ENCODE data around the gene ZNF789.
"Not testable (repeated sequence)": the region's sequence is repeated elsewhere in the genome, so short reads cannot be mapped to it uniquely, and the experiment has no call there.

ZNF789 gene

DNA sequence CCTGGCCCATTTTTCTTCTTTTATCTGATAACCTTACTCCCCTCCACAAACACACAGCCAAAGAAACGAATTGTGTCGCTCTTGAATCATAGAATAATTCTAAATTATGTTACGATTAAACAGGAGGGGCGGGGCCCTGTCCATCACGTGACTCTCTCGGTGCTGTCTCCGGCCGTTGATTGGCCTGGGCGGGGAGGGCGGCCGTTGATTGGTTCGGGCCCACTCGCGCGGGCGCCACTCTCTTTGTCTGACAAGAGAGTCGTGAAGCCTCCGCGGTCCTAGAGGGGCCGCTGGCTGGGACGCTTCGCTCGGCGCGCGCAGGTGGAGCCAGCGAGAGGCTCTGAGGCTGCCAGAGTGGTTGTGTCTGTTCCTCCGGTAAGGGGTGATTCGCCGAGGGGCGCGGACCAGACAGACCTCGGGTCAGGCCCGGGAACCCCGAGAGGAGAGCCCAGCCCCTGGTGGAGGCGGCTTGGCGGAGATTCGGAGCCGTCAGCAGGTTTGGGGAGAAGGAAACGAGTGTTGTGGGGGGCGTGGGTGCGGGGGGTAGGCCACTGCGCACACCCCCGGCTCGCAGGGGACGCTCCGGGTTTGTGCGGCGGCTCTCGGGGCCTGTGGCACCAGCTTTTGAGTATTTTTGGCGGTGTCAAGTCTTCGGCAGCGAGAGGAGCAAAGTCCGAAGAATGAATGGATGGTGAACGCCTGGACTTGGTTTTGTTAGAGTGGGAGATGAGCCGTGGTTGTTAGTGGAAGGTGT, at the start of gene ZNF789:
TSS of gene ZNF789 (plus strand) at position 330 of the 754 bp plus-strand sequence. CDS start 3,567 bp downstream, outside the sequence.
- DNase-seq (ENCODE audit: low read depth, low spot score), result peak; percentile 98
- H3K4me3 ChIP-seq (ENCODE audit: low read depth, low read length), result peak within 1 kb of the TSS; percentile 91
- in situ Hi-C loops (cut with HindIII; ENCODE audit: low sequenced_read_pairs), result no loop called here
- TF ChIP-seq, protein P1, sequence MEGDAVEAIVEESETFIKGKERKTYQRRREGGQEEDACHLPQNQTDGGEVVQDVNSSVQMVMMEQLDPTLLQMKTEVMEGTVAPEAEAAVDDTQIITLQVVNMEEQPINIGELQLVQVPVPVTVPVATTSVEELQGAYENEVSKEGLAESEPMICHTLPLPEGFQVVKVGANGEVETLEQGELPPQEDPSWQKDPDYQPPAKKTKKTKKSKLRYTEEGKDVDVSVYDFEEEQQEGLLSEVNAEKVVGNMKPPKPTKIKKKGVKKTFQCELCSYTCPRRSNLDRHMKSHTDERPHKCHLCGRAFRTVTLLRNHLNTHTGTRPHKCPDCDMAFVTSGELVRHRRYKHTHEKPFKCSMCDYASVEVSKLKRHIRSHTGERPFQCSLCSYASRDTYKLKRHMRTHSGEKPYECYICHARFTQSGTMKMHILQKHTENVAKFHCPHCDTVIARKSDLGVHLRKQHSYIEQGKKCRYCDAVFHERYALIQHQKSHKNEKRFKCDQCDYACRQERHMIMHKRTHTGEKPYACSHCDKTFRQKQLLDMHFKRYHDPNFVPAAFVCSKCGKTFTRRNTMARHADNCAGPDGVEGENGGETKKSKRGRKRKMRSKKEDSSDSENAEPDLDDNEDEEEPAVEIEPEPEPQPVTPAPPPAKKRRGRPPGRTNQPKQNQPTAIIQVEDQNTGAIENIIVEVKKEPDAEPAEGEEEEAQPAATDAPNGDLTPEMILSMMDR (IDR thresholded peaks at IDR 0.05; ENCODE audit: low read depth, low read length), result no peak

DNA sequence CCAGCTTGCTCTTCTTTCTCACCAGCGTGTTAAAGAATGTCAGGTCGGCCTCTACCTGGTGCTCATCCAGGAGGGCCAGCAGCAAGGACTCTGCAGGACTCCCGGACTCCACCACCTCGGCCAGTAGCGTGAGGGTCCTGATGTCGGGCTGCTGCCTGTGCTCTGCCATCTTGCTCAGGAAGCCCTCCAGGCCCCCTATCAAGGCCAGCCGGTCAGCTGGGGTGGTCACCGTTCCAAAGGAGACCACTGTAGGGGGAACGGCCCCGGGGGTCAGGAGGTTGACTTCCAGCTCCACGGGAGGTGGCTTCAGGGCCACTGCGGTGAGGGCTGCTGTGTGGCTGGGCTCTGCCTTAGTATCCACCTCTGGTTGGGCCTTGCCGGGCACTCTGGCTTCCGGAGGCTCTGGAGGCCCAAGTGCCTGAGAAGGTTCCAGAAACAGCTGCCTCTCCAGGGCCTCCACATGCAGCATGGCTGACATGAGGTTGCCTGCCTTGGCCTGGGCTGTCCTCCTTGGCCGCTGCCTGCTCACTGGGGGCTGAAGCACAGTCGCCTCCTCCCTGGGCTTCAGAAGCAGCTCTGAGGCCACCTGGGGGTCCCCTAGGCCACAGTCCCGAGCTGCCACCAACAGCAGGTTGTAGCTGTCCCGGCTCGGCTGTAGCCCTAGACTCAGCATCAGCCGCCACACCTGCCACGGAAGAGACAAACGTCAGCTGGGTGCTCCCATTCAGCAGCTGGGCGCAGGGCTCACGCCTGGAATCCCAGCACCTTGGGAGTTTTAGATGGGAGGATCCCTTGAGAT, 47.6 kb upstream of the ZNF789 start:
- in situ Hi-C loops (cut with HindIII; ENCODE audit: low sequenced_read_pairs), result no loop called here
- no peak overlapping the region for H3K4me3 ChIP-seq (ENCODE audit: low read depth, low read length)
- TF ChIP-seq, protein P1 (IDR thresholded peaks at IDR 0.05; ENCODE audit: low read depth, low read length), result no peak
- DNase-seq (ENCODE audit: low read depth, low spot score), result no peak

DNA sequence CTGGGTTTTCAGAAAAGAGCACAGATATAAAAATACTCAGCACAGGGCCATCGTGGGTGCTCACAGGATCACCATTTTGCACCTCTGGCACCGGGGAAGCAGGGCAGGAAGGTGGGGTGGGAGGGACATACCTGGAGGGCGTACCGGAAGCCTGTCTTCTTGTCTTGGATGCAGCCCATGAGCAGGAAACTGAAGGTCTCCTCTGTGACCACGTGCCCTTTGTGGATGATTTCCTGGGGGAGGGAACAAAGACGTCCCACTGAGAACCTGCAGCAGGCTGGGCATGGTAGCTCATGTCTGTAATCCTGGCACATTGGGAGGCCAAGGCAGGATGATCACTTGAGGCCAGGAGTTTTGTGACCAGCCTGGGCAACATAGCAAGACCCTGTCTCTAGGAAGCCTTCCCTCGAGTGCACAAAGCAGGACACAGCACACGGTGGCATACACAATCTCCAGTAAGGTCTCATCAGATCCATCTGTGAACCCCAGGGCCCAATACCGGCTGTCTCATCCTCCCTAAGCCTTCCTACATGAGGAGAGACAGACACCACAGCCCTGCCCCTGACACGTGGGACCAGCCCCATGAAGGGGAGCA, 43.6 kb upstream of the ZNF789 start:
- in situ Hi-C loops (cut with HindIII; ENCODE audit: low sequenced_read_pairs), result no loop called here
- TF ChIP-seq, protein P1 (IDR thresholded peaks at IDR 0.05; ENCODE audit: low read depth, low read length), result no peak
- DNase-seq (ENCODE audit: low read depth, low spot score), result no peak
- H3K4me3 ChIP-seq (ENCODE audit: low read depth, low read length), result no peak overlapping the region

DNA sequence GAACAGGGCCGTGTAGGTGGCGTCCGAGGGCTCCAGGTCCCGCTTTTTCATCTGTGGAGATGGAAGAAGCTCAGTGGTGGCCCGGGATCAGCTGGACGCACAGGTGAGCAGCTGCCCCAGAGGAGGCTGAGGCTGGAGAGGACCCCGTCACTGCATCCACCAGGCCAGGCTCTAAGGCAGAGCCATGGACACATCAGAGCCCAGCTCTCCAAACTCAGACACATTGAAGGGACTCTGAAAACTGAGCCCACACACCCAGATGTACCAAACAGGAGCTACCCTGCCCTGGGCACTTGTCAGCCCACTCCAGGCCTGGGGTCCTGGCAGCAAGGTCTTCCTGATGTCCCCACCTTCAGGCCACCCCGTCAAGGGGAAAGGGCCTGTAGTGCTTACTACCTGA, 42.9 kb upstream of the ZNF789 start:
- no peak for DNase-seq (ENCODE audit: low read depth, low spot score)
- in situ Hi-C loops (cut with HindIII; ENCODE audit: low sequenced_read_pairs), result no loop called here
- no peak overlapping the region for H3K4me3 ChIP-seq (ENCODE audit: low read depth, low read length)
- TF ChIP-seq, protein P1 (IDR thresholded peaks at IDR 0.05; ENCODE audit: low read depth, low read length), result no peak

DNA sequence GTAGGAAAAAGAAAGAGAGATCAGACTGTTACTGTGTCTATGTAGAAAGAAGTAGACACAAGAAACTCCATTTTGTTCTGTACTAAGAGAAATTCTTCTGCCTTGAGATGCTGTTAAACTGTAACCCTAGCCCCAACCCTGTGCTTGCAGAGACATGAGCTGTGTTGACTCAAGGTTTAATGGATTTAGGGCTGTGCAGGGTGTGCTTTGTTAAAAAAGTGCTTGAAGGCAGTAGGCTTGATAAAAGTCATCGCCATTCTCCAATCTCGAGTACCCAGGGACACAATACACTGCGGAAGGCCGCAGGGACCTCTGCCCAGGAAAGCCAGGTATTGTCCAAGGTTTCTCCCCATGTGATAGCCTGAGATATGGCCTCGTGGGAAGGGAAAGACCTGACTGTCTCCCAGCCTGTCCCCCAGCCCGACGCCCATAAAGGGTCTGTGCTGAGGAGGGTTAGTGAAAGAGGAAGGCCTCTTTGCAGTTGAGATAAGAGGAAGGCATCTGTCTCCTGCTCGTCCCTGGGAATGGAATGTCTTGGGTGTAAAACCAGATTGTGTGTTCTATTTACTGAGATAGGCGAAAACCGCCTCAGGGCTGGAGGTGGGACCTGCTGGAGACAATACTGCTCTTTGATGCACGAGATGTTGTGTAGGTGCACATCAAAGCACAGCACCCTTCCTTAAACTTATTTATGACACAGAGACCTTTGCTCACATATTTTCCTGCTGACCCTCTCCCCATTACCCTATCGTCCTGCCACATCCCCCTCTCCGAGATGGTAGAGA, 40.7 kb upstream of the ZNF789 start:
- DNase-seq (ENCODE audit: low read depth, low spot score); H3K4me3 ChIP-seq (ENCODE audit: low read depth, low read length); in situ Hi-C loops (cut with HindIII; ENCODE audit: low sequenced_read_pairs): not testable (repeated sequence)

DNA sequence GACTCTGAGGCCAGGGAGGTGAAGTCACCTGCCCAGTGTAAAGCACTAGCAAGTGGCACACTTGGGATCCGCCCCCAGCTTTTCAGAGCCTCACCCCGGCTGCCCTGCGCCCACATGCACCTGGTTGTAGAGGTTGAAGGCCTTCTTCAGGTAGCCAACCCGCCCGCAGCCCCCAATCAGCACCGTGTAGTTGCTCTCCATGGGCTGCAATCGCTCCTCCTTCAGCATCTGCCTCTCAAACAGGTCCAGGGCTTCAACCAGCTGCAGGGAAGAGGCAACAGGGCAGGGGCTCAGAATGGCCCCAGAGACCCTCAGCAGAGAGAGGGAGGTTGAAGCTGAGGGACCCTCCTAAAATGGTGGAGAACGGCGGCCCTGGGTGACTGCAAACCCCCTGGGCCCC, 39.5 kb upstream of the ZNF789 start:
- TF ChIP-seq, protein P1 (IDR thresholded peaks at IDR 0.05; ENCODE audit: low read depth, low read length), result no peak
- no peak overlapping the region for H3K4me3 ChIP-seq (ENCODE audit: low read depth, low read length)
- in situ Hi-C loops (cut with HindIII; ENCODE audit: low sequenced_read_pairs), result no loop called here
- DNase-seq (ENCODE audit: low read depth, low spot score), result no peak
